Activated naive CD8-positive, alpha-beta T cell treated with anti-CD3 and anti-CD28 coated beads, Interleukin-2, amount 10 ng/mL, durations not matched to agents 7 days and 5 days (primary cell): ENCODE measurements around the gene SLC25A29. TPM values are rescaled to one million over a fixed set of nuclear protein-coding genes. Genes with fewer than 3 reads are reported as not detected.
A peak's percentile ranks its signal among the peaks of the same experiment; 100 is the strongest.
"Not testable (repeated sequence)": the region's sequence is repeated elsewhere in the genome, so short reads cannot be mapped to it uniquely, and the experiment has no call there.

ENCODE experiments used
- ATAC-seq: fragments of 150-1000 bp; cut with Tn5 transposase; one replicate; pipeline ENCODE4 v1.10.0; 2021; ENCODE audit warnings: low read depth, moderate library complexity
- POLR2A ChIA-PET: fragments of 350-600 bp; sonication (Branson Sonifier 250); formaldehyde crosslinking; loops from one replicate; lab custom pipeline; 2021; ENCODE audit warnings: antibody characterized with exemption; lab: Charles Lee
- DNase-seq: peaks from one replicate; pipeline ENCODE4 v3.0.0; 2021
- H3K27ac Mint-ChIP-seq: one replicate; pipeline ENCODE4 v1.8.0; 2022; ENCODE audit warnings: mild to moderate bottlenecking, mixed read lengths
- H3K27me3 Mint-ChIP-seq: one replicate; pipeline ENCODE4 v1.8.0; 2022; ENCODE audit warnings: mild to moderate bottlenecking, moderate library complexity, mixed read lengths
- H3K36me3 Mint-ChIP-seq: one replicate; pipeline ENCODE4 v1.8.0; 2021; ENCODE audit warnings: mild to moderate bottlenecking, mixed read lengths
- H3K4me1 Mint-ChIP-seq: one replicate; pipeline ENCODE4 v1.8.0; 2021; ENCODE audit warnings: mixed read lengths
- H3K4me3 Mint-ChIP-seq: one replicate; pipeline ENCODE4 v1.8.0; 2022; ENCODE audit warnings: mild to moderate bottlenecking, moderate library complexity, mixed read lengths
- H3K9me3 Mint-ChIP-seq: one replicate; pipeline ENCODE4 v1.8.0; 2021; ENCODE audit warnings: mixed read lengths
- total RNA-seq, 2 experiments: library from RNA; stranded (reverse); gene quantifications; one replicate each; pipeline ENCODE4 v1.2.3, GENCODE V29; 2021

SLC25A29 gene
- total RNA-seq, 2 experiments from 2014 or later = 17.3 to 18.1 TPM

GRCh38 chr14:100298551-100299237, 7.5 kb downstream of the SLC25A29 start:
- H3K36me3 Mint-ChIP-seq = no peaks in the 10 kb centered on the region
- H3K9me3 Mint-ChIP-seq = no peaks in the 10 kb centered on the region
- no peak overlapping the region for H3K27ac Mint-ChIP-seq
- peaks cover 2% of the 10 kb centered on the region for H3K4me1 Mint-ChIP-seq
- no peaks in the 10 kb centered on the region for H3K27me3 Mint-ChIP-seq
- no peak for ATAC-seq
- DNase-seq = no peak
- no peak overlapping the region for H3K4me3 Mint-ChIP-seq
- POLR2A ChIA-PET = no interaction called here

GRCh38 chr14:100297320-100298300, 8.6 kb downstream of the SLC25A29 start:
- Mint-ChIP-seq H3K27me3 (no peaks in the 10 kb centered on the region), H3K36me3 (no peaks in the 10 kb centered on the region), H3K4me3 (no peak overlapping the region), H3K27ac (no peak overlapping the region), H3K9me3 (no peaks in the 10 kb centered on the region), H3K4me1 (peaks cover 1% of the 10 kb centered on the region)
- no peak for ATAC-seq
- peak; percentile 22 for DNase-seq
- POLR2A ChIA-PET = no interaction called here

GRCh38 chr14:100296729-100297128, 9.5 kb downstream of the SLC25A29 start:
- peak; percentile 7 for DNase-seq
- POLR2A ChIA-PET = interaction anchor here (0.9 kb wide), 1 partner anchor 325 kb away, joined by 3 read pairs; no protein-coding TSS in a partner anchor

GRCh38 chr14:100296106-100296651, 10.1 kb downstream of the SLC25A29 start:
- no peaks in the 10 kb centered on the region for H3K9me3 Mint-ChIP-seq
- DNase-seq = peak; percentile 6
- no peaks in the 10 kb centered on the region for H3K27me3 Mint-ChIP-seq
- H3K4me1 Mint-ChIP-seq = no peaks in the 10 kb centered on the region
- POLR2A ChIA-PET = interaction anchor here (0.9 to 1.2 kb wide), 2 partner anchors 79 to 325 kb away, joined by 3 read pairs; a partner anchor contains a TSS
- ATAC-seq = no peak
- H3K4me3 Mint-ChIP-seq = no peak overlapping the region
- no peak overlapping the region for H3K27ac Mint-ChIP-seq
- no peaks in the 10 kb centered on the region for H3K36me3 Mint-ChIP-seq

More at GRCh38 chr14:100296729-100297128, 9.5 kb downstream of the SLC25A29 start:
- not testable (repeated sequence) for H3K36me3 Mint-ChIP-seq, H3K27ac Mint-ChIP-seq, ATAC-seq, H3K27me3 Mint-ChIP-seq, H3K9me3 Mint-ChIP-seq, H3K4me1 Mint-ChIP-seq, H3K4me3 Mint-ChIP-seq

GRCh38 chr14:100295376-100296105, 10.7 kb downstream of the SLC25A29 start:
- H3K36me3 Mint-ChIP-seq = no peaks in the 10 kb centered on the region
- no peak overlapping the region for H3K4me3 Mint-ChIP-seq
- peak; percentile 19 for DNase-seq
- POLR2A ChIA-PET = interaction anchor here (0.9 to 1.2 kb wide), 2 partner anchors 80 to 324 kb away, joined by 3 read pairs; a partner anchor contains a TSS
- H3K27me3 Mint-ChIP-seq = no peaks in the 10 kb centered on the region
- no peak for ATAC-seq
- H3K9me3 Mint-ChIP-seq = no peaks in the 10 kb centered on the region
- H3K27ac Mint-ChIP-seq = no peak overlapping the region
- no peaks in the 10 kb centered on the region for H3K4me1 Mint-ChIP-seq

GRCh38 chr14:100294963-100295330, 11.3 kb downstream of the SLC25A29 start:
- POLR2A ChIA-PET = interaction anchor here (1.2 kb wide), 1 partner anchor 81 kb away, joined by 3 read pairs; a partner anchor contains a TSS
- H3K27ac Mint-ChIP-seq = no peak overlapping the region
- H3K27me3 Mint-ChIP-seq = no peaks in the 10 kb centered on the region
- ATAC-seq = no peak
- H3K4me1 Mint-ChIP-seq = no peaks in the 10 kb centered on the region
- no peaks in the 10 kb centered on the region for H3K36me3 Mint-ChIP-seq
- peak; percentile 15 for DNase-seq
- no peaks in the 10 kb centered on the region for H3K9me3 Mint-ChIP-seq
- no peak overlapping the region for H3K4me3 Mint-ChIP-seq

- Mint-ChIP-seq H3K9me3 (no peaks in the 10 kb centered on the region), H3K27me3 (no peaks in the 10 kb centered on the region), H3K4me1 (no peaks in the 10 kb centered on the region), H3K27ac (no peak overlapping the region), H3K36me3 (no peaks in the 10 kb centered on the region), H3K4me3 (no peak overlapping the region)
- POLR2A ChIA-PET = no interaction called here
- DNase-seq (peak; percentile 6), ATAC-seq (no peak)
These were observed 11.9 kb downstream of the SLC25A29 start for GRCh38 chr14:100294213-100294962.

GRCh38 chr14:100293497-100294212, 12.6 kb downstream of the SLC25A29 start:
- POLR2A ChIA-PET = no interaction called here
- H3K27ac Mint-ChIP-seq = no peak overlapping the region
- no peaks in the 10 kb centered on the region for H3K9me3 Mint-ChIP-seq
- H3K4me3 Mint-ChIP-seq = no peak overlapping the region
- H3K27me3 Mint-ChIP-seq = no peaks in the 10 kb centered on the region
- H3K36me3 Mint-ChIP-seq = no peaks in the 10 kb centered on the region
- ATAC-seq (no peak), DNase-seq (peak; percentile 16)
- no peaks in the 10 kb centered on the region for H3K4me1 Mint-ChIP-seq

GRCh38 chr14:100292776-100293461, 13.3 kb downstream of the SLC25A29 start:
- Mint-ChIP-seq H3K27me3 (no peaks in the 10 kb centered on the region), H3K4me3 (no peak overlapping the region), H3K36me3 (no peaks in the 10 kb centered on the region), H3K27ac (no peak overlapping the region), H3K9me3 (no peaks in the 10 kb centered on the region), H3K4me1 (no peaks in the 10 kb centered on the region)
- DNase-seq = peak; percentile 27
- ATAC-seq = no peak
- POLR2A ChIA-PET = no interaction called here

- POLR2A ChIA-PET = no interaction called here
- DNase-seq (peak; percentile 25), ATAC-seq (no peak)
- no peaks in the 10 kb centered on the region for H3K4me1 Mint-ChIP-seq
- H3K36me3 Mint-ChIP-seq = no peaks in the 10 kb centered on the region
- H3K4me3 Mint-ChIP-seq = no peak overlapping the region
- H3K9me3 Mint-ChIP-seq = no peaks in the 10 kb centered on the region
- H3K27me3 Mint-ChIP-seq = no peaks in the 10 kb centered on the region
- no peak overlapping the region for H3K27ac Mint-ChIP-seq
These were observed 13.9 kb downstream of the SLC25A29 start for GRCh38 chr14:100292301-100292775.

GRCh38 chr14:100291305-100292075, 14.8 kb downstream of the SLC25A29 start:
- POLR2A ChIA-PET = interaction anchor here (0.6 kb wide), 1 partner anchor 10 kb away, joined by 3 read pairs; no protein-coding TSS in a partner anchor
- no peaks in the 10 kb centered on the region for H3K9me3 Mint-ChIP-seq
- no peaks in the 10 kb centered on the region for H3K27me3 Mint-ChIP-seq
- H3K4me3 Mint-ChIP-seq = no peak overlapping the region
- DNase-seq = peak; percentile 21
- H3K27ac Mint-ChIP-seq = no peak overlapping the region
- ATAC-seq = no peak
- H3K36me3 Mint-ChIP-seq = no peaks in the 10 kb centered on the region
- H3K4me1 Mint-ChIP-seq = no peaks in the 10 kb centered on the region
